SU-DHL-6 (cell line): ENCODE measurements around the gene ST3GAL3.

Experiments used
- H2AFZ ChIP-seq: fragments of 200-600 bp; sonication (generic); 2 replicates; pipeline ENCODE4 v1.6.1; 2014; ENCODE audit warnings: low read depth, mild to moderate bottlenecking, moderate library complexity, mixed read lengths, antibody characterized with exemption, low read length; ENCODE audit not compliant: severe bottlenecking
- H3F3A ChIP-seq: fragments of 200-600 bp; shearing (Covaris generic); 2 replicates; pipeline ENCODE4 v1.6.0; 2016; ENCODE audit warnings: antibody characterized with exemption, mild to moderate bottlenecking; ENCODE audit not compliant: insufficient read depth
- H3K27ac ChIP-seq: fragments of 200-600 bp; sonication (generic); 2 replicates; pipeline ENCODE4 v1.5.1; 2016; ENCODE audit warnings: low read depth, mild to moderate bottlenecking, low read length, moderate library complexity, mixed read lengths
- H3K27me3 ChIP-seq: fragments of 200-600 bp; sonication (generic), shearing (Covaris generic); 2 replicates; pipeline ENCODE4 v1.6.0; 2014; ENCODE audit warnings: mild to moderate bottlenecking, low read length
- H3K36me3 ChIP-seq: fragments of 200-600 bp; sonication (generic); 2 replicates; pipeline ENCODE4 v1.6.1; 2014; ENCODE audit warnings: mild to moderate bottlenecking, low read length, mixed read lengths
- H3K4me2 ChIP-seq: fragments of 300-600, 200-600 bp; shearing (Covaris generic), sonication (generic); 2 replicates; pipeline ENCODE4 v1.6.0; 2014; ENCODE audit warnings: low read length, low read depth, mild to moderate bottlenecking; ENCODE audit not compliant: poor library complexity, severe bottlenecking
- H3K4me3 ChIP-seq: fragments of 200-600 bp; sonication (generic); 2 replicates; pipeline ENCODE4 v1.5.1; 2014; ENCODE audit warnings: antibody characterized with exemption, low read length, mild to moderate bottlenecking, mixed read lengths; ENCODE audit not compliant: insufficient read depth, poor library complexity, severe bottlenecking
- H3K79me2 ChIP-seq: fragments of 200-600 bp; sonication (generic); 2 replicates; pipeline ENCODE4 v1.6.1; 2014; ENCODE audit warnings: mild to moderate bottlenecking, low read length, moderate library complexity; ENCODE audit not compliant: insufficient read depth
- H3K9ac ChIP-seq: fragments of 200-600 bp; sonication (generic); 2 replicates; pipeline ENCODE4 v1.7.0; 2014; ENCODE audit warnings: mild to moderate bottlenecking, low read length
- H3K9me2 ChIP-seq: fragments of 200-600 bp; sonication (generic); replicated peaks from 2 replicates; pipeline ENCODE4 v1.6.1; 2014; ENCODE audit warnings: low read length; ENCODE audit not compliant: insufficient read depth
- H3K9me3 ChIP-seq: fragments of 200-600 bp; sonication (generic); 2 replicates; pipeline ENCODE4 v1.6.1; 2014; ENCODE audit warnings: low read length, mixed read lengths; ENCODE audit not compliant: insufficient read depth
- H4K20me1 ChIP-seq: fragments of 200-600 bp; sonication (generic); 2 replicates; pipeline ENCODE4 v1.6.1; 2014; ENCODE audit warnings: low read depth, mild to moderate bottlenecking, antibody characterized with exemption, low read length, moderate library complexity, mixed read lengths
- EZH2phosphoT487 ChIP-seq: fragments of 200-600 bp; sonication (generic), shearing (Covaris generic); conservative IDR thresholded peaks from 2 replicates; pipeline ENCODE4 v1.6.1; 2018; ENCODE audit warnings: mild to moderate bottlenecking, antibody characterized with exemption, low read length, moderate library complexity, mixed read lengths
- TF ChIP-seq, protein P1 (sequence below): fragments of 200-600 bp; sonication (generic); IDR thresholded peaks from one replicate; pipeline ENCODE4 v1.5.1; 2017; ENCODE audit warnings: antibody characterized with exemption, mild to moderate bottlenecking, low read length, moderate library complexity; ENCODE audit not compliant: insufficient read depth, poor library complexity, severe bottlenecking

ST3GAL3 gene

DNA sequence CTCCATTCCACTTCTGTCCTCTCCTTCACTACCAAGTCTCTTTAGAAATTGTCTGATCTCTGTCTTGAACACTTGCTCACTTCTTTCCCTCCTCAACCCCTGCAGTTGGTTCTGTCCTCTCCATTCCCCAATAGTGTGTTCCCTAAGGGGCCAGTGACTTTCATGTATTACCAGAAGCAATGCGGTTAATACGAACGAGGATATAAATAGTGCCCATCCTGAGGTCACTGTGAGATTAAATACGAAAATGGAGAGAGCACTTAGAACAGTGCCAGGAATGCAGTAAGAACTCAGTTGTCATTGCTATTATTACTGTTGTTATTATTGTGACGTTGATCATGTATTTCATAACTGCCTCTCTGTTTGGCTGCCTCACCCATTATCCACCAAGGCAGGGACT is 173.3 kb downstream of the ST3GAL3 start:
- no peaks in the 10 kb centered on the region for H3K36me3 ChIP-seq
- H4K20me1 ChIP-seq: no peaks in the 10 kb centered on the region
- no peak overlapping the region for H3K27ac ChIP-seq
- H3K79me2 ChIP-seq: no peaks in the 10 kb centered on the region
- H2AFZ ChIP-seq: no peak overlapping the region
- no peaks in the 10 kb centered on the region for H3K27me3 ChIP-seq
- H3K9me2 ChIP-seq: no peaks in the 10 kb centered on the region
- H3K4me2 ChIP-seq: no peak overlapping the region
- no peaks in the 10 kb centered on the region for H3K9me3 ChIP-seq
- H3K4me3 ChIP-seq: no peak overlapping the region
- TF ChIP-seq, protein P1, sequence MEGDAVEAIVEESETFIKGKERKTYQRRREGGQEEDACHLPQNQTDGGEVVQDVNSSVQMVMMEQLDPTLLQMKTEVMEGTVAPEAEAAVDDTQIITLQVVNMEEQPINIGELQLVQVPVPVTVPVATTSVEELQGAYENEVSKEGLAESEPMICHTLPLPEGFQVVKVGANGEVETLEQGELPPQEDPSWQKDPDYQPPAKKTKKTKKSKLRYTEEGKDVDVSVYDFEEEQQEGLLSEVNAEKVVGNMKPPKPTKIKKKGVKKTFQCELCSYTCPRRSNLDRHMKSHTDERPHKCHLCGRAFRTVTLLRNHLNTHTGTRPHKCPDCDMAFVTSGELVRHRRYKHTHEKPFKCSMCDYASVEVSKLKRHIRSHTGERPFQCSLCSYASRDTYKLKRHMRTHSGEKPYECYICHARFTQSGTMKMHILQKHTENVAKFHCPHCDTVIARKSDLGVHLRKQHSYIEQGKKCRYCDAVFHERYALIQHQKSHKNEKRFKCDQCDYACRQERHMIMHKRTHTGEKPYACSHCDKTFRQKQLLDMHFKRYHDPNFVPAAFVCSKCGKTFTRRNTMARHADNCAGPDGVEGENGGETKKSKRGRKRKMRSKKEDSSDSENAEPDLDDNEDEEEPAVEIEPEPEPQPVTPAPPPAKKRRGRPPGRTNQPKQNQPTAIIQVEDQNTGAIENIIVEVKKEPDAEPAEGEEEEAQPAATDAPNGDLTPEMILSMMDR: no peak
- TF ChIP-seq EZH2phosphoT487: no peak
- H3K9ac ChIP-seq: no peak overlapping the region
- H3F3A ChIP-seq: no peaks in the 10 kb centered on the region

DNA sequence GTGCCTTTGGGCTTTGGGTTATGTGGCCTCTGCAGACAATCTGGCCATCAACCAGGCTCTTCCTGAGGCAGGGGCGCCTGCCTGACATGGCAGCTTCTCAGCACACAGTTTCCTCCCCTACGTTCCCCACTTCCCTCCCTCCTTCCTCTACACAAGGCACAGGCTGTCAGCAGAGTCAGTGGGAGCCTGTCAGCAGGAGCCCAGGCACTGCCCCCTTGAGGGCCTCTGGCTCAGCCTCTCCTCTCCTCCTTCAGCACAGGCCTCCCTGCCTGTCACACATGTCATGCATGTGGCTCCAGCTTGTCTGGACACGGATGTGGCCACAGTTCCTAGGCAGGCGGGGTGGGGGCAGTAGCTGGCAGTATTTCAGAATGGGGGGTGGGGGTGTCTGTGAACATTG is 174.1 kb downstream of the ST3GAL3 start:
- H3K36me3 ChIP-seq: no peaks in the 10 kb centered on the region
- no peaks in the 10 kb centered on the region for H3K79me2 ChIP-seq
- H3K9ac ChIP-seq: no peak overlapping the region
- TF ChIP-seq, protein P1: no peak
- TF ChIP-seq EZH2phosphoT487: no peak
- H4K20me1 ChIP-seq: no peaks in the 10 kb centered on the region
- no peak overlapping the region for H3K4me2 ChIP-seq
- H3K27me3 ChIP-seq: no peaks in the 10 kb centered on the region
- H3K9me2 ChIP-seq: no peaks in the 10 kb centered on the region
- no peak overlapping the region for H2AFZ ChIP-seq
- H3K9me3 ChIP-seq: no peaks in the 10 kb centered on the region
- H3K27ac ChIP-seq: no peak overlapping the region
- no peak overlapping the region for H3K4me3 ChIP-seq
- H3F3A ChIP-seq: no peaks in the 10 kb centered on the region

DNA sequence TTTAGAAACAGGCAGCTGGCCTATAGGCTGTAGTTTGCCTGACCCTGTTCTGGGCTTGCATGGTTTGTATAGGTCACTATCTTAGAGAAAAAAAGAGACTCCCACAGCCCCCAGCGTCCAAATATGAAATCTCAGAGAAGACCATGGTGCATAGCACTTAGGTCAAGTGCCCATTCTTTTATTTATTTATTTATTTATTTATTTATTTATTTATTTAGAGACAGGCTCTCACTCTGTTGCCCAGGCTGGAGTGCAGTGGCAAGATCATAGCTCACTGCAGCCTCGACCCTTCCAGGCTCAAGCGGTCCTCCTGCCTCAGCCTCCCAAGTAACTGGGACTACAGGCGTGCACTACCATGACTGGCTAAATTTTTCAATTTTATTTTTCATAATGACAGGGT is 175.4 kb downstream of the ST3GAL3 start:
- H3K36me3 ChIP-seq: no peaks in the 10 kb centered on the region
- H3K79me2 ChIP-seq: no peaks in the 10 kb centered on the region
- no peak overlapping the region for H3K27ac ChIP-seq
- H3K27me3 ChIP-seq: no peaks in the 10 kb centered on the region
- no peaks in the 10 kb centered on the region for H4K20me1 ChIP-seq
- H3K9me3 ChIP-seq: no peaks in the 10 kb centered on the region
- H3F3A ChIP-seq: no peaks in the 10 kb centered on the region
- H2AFZ ChIP-seq: no peak overlapping the region
- no peak overlapping the region for H3K4me3 ChIP-seq
- no peak overlapping the region for H3K4me2 ChIP-seq
- no peaks in the 10 kb centered on the region for H3K9me2 ChIP-seq
- TF ChIP-seq, protein P1: no peak
- no peak for TF ChIP-seq EZH2phosphoT487
- H3K9ac ChIP-seq: no peak overlapping the region

DNA sequence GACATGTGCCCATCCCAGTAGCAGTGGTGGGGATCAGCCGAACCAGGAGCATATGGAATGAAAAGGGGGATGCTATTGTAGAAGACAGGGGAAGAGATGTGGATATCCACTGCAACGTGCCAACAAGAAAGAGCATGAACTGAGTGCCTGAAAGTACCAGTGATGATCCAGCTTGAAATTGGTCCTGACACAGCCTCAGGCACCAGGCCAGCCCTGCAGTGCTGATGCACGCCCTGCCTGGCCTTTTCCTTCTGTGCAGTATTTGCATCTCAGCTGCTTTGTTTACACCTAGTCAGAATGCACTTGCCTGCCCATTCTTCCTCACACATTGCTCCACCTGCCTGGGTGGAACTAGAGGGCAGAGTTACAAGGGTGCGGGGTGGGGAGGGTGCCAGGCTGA is 176.0 kb downstream of the ST3GAL3 start:
- Histone ChIP-seq H3K9me2 (no peaks in the 10 kb centered on the region), H3K4me2 (no peak overlapping the region), H2AFZ (no peak overlapping the region), H3K36me3 (no peaks in the 10 kb centered on the region), H3K79me2 (no peaks in the 10 kb centered on the region), H3K9ac (no peak overlapping the region), H3K9me3 (no peaks in the 10 kb centered on the region), H3K27ac (no peak overlapping the region), H3K27me3 (no peaks in the 10 kb centered on the region), H4K20me1 (no peaks in the 10 kb centered on the region), H3K4me3 (no peak overlapping the region), H3F3A (no peaks in the 10 kb centered on the region)
- TF ChIP-seq EZH2phosphoT487: no peak
- TF ChIP-seq, protein P1: no peak
